GM12878 (cell line): ENCODE data around the gene RAP1A. TPM values are rescaled to one million over a fixed set of nuclear protein-coding genes. Genes with fewer than 3 reads are reported as not detected.

Experiments
- ASH2L ChIP-seq: fragments of 300-600, 200-600 bp; sonication (generic); IDR thresholded peaks from 2 replicates; pipeline ENCODE4 v1.6.1; 2017; ENCODE audit warnings: low read depth, mild to moderate bottlenecking, borderline replicate concordance
- BACH1 ChIP-seq: fragments of 450-650 bp; IDR thresholded peaks from 2 replicates; pipeline ENCODE4 v1.6.1; 2017; ENCODE audit warnings: mild to moderate bottlenecking, borderline replicate concordance
- BRCA1 ChIP-seq: IDR thresholded peaks from 2 replicates; pipeline ENCODE4 v1.6.1; 2011; ENCODE audit warnings: low read depth, low read length, improper control_type of control experiment
- CBX3 ChIP-seq: fragments of 200-600 bp; sonication (generic); IDR thresholded peaks from 2 replicates; pipeline ENCODE4 v1.6.1; 2016; ENCODE audit warnings: low read depth, borderline replicate concordance
- CREB1 ChIP-seq: IDR thresholded peaks from 2 replicates; pipeline ENCODE4 v1.6.1; 2012; ENCODE audit warnings: low read depth, mild to moderate bottlenecking, inconsistent platforms
- CREM ChIP-seq: IDR thresholded peaks from 2 replicates; pipeline ENCODE4 v1.6.1; 2014; ENCODE audit warnings: antibody characterized with exemption, low read depth
- DPF2 ChIP-seq: fragments of 450-650 bp; IDR thresholded peaks from 2 replicates; pipeline ENCODE4 v1.6.1; 2017; ENCODE audit warnings: mild to moderate bottlenecking
- EGR1 ChIP-seq, 2 experiments: IDR thresholded peaks; 1 replicate in 1 of 2; 2 replicates in 1 of 2; pipeline ENCODE4 v1.6.1; 2011 to 2012; ENCODE audit warnings: low read depth in 2 of 2, low read length in 2 of 2, borderline replicate concordance in 1 of 2, mild to moderate bottlenecking in 1 of 2, moderate library complexity in 1 of 2
- EP300 ChIP-seq, 2 experiments: fragments of 150-350 bp in 1 of 2; IDR thresholded peaks; 2 replicates each; pipeline ENCODE4 v1.6.1; 2011 to 2012; ENCODE audit warnings: low read depth in 2 of 2, low read length in 2 of 2, borderline replicate concordance in 1 of 2, improper control_type of control experiment in 1 of 2, inconsistent platforms in 1 of 2; ENCODE audit not compliant: control insufficient read depth in 1 of 2
- HCFC1 ChIP-seq: fragments of 150-350 bp; IDR thresholded peaks from 2 replicates; pipeline ENCODE4 v1.6.1; 2014; ENCODE audit warnings: low read length
- IKZF1 ChIP-seq: fragments of 450-650 bp; conservative IDR thresholded peaks from 2 replicates; pipeline ENCODE4 v1.6.1; 2017; ENCODE audit warnings: antibody characterized with exemption, mild to moderate bottlenecking
- IKZF2 ChIP-seq, 2 experiments: fragments of 450-650 bp; IDR thresholded peaks; 2 replicates each; pipeline ENCODE4 v1.6.1; 2017; ENCODE audit warnings: mild to moderate bottlenecking in 2 of 2, moderate library complexity in 2 of 2
- IRF4 ChIP-seq: IDR thresholded peaks from 2 replicates; pipeline ENCODE4 v1.6.1; 2011; ENCODE audit warnings: low read depth, low read length
- JUND ChIP-seq: IDR thresholded peaks from 2 replicates; pipeline ENCODE4 v1.6.1; 2012; ENCODE audit warnings: low read depth, mild to moderate bottlenecking, low read length, improper control_type of control experiment, moderate library complexity
- MEF2B ChIP-seq: fragments of 450-650 bp; IDR thresholded peaks from 2 replicates; pipeline ENCODE4 v1.6.1; 2018; ENCODE audit warnings: mild to moderate bottlenecking, moderate library complexity; ENCODE audit not compliant: partially characterized antibody, poor library complexity, severe bottlenecking
- MTA2 ChIP-seq: fragments of 450-650 bp; IDR thresholded peaks from 2 replicates; pipeline ENCODE4 v1.6.1; 2016; ENCODE audit warnings: low read depth, mild to moderate bottlenecking, moderate library complexity
- NFIC ChIP-seq: IDR thresholded peaks from 2 replicates; pipeline ENCODE4 v1.6.1; 2012; ENCODE audit warnings: low read depth, mild to moderate bottlenecking, inconsistent platforms, low read length, moderate library complexity
- NFYA ChIP-seq: IDR thresholded peaks from 2 replicates; pipeline ENCODE4 v1.6.1; 2011; ENCODE audit warnings: low read depth, mild to moderate bottlenecking, low read length, improper control_type of control experiment, borderline replicate concordance
- NRF1 ChIP-seq: conservative IDR thresholded peaks from 2 replicates; pipeline ENCODE4 v1.6.1; 2011; ENCODE audit warnings: mild to moderate bottlenecking, low read depth, low read length, improper control_type of control experiment
- PAX5 ChIP-seq: IDR thresholded peaks from 2 replicates; pipeline ENCODE4 v1.6.1; 2011; ENCODE audit warnings: low read depth, low read length, borderline replicate concordance
- RAD21 ChIP-seq: IDR thresholded peaks from 2 replicates; pipeline ENCODE4 v1.6.1; 2011; ENCODE audit warnings: mild to moderate bottlenecking, low read depth, low read length, moderate library complexity; ENCODE audit not compliant: insufficient read depth
- RBBP5 ChIP-seq: fragments of 200-600 bp; sonication (generic); conservative IDR thresholded peaks from 2 replicates; pipeline ENCODE4 v1.6.1; 2016
- STAT1 ChIP-seq: fragments of 450-650 bp; conservative IDR thresholded peaks from 2 replicates; pipeline ENCODE4 v1.6.1; 2014; ENCODE audit warnings: antibody characterized with exemption, mild to moderate bottlenecking
- TAF1 ChIP-seq: IDR thresholded peaks from 2 replicates; pipeline ENCODE4 v1.6.1; 2011; ENCODE audit warnings: mild to moderate bottlenecking, low read depth, low read length, borderline replicate concordance
- ZNF274 ChIP-seq: IDR thresholded peaks from one replicate; pipeline ENCODE4 v1.8.0; 2011; ENCODE audit not compliant: insufficient read length, insufficient read depth
- ZNF384 ChIP-seq: IDR thresholded peaks from 2 replicates; pipeline ENCODE4 v1.6.1; 2012; ENCODE audit warnings: low read depth, mild to moderate bottlenecking, low read length, improper control_type of control experiment, borderline replicate concordance
- polyA plus RNA-seq, 11 experiments: library from polyadenylated mRNA; depleted of rRNA in 4 of 11; unstranded in 6 of 11; stranded (reverse) in 5 of 11; fragments of >200 nt; fragmentation: Nextera tagmentation in 4 of 11; fragmentation: Illumina TruSeq in 1 of 11; extraction: Ambion mirVana in 4 of 11; extraction: Trizol in 1 of 11; gene quantifications; 1 replicate in 1 of 11; 2 replicates in 10 of 11; pipeline versions ENCODE4 v1.2.1 to v1.2.3, GENCODE V29; 2011 to 2016; ENCODE audit warnings: inconsistent platforms in 2 of 11, missing spikeins in 2 of 11, low read depth in 1 of 11
- total RNA-seq, 4 experiments: library from RNA; depleted of rRNA in 3 of 4; stranded (reverse); fragments of >200 nt in 3 of 4; fragmentation: Illumina TruSeq in 1 of 4; extraction: Trizol in 1 of 4; gene quantifications; 2 replicates each; pipeline versions ENCODE4 v1.2.1 to v1.2.3, GENCODE V29; 2013 to 2021
- TF ChIP-seq, protein P1 (sequence below): fragments of 450-650 bp; IDR thresholded peaks from 2 replicates; pipeline ENCODE4 v1.6.1; 2017; ENCODE audit warnings: low read depth, mild to moderate bottlenecking, moderate library complexity
- TF ChIP-seq, protein P2 (sequence below): IDR thresholded peaks from 2 replicates; pipeline ENCODE4 v1.6.1; 2011; ENCODE audit warnings: low read depth, mild to moderate bottlenecking, low read length, moderate library complexity, borderline replicate concordance; ENCODE audit errors: extremely low read depth
- TF ChIP-seq, protein P3 (sequence below): fragments of 450-650 bp; IDR thresholded peaks from 2 replicates; pipeline ENCODE4 v1.6.1; 2017; ENCODE audit warnings: borderline replicate concordance
- TF ChIP-seq, protein P4 (sequence below): fragments of 450-650 bp; IDR thresholded peaks from 2 replicates; pipeline ENCODE4 v1.6.1; 2016; ENCODE audit warnings: mild to moderate bottlenecking

RAP1A gene
- total and polyA plus RNA-seq, 10 of the 15 experiments (the other 5 are each of a cell fraction or from before 2014, with no cell fraction given): 38.4 to 213 (median 86.0) TPM

DNA sequence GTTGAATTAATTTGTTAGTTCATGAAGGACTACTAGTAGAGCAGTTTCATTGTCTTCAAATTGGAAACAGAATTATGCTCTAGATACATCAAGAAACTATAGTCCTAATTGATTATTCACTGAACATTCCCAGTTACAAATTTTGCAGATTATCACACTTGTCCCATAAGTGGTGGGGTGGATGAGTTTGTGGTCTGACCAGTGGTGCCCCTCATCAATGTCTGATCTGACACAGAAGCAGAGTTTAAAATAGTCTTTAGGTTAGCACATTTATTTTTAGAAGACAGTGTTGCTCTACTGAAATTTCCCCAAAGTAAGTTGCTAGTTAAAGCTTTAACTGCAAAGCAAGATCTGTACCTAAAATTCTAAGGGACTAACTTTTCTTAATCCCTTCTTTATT, 76.7 kb downstream of the RAP1A start (continued):
- TF ChIP-seq, protein P1, sequence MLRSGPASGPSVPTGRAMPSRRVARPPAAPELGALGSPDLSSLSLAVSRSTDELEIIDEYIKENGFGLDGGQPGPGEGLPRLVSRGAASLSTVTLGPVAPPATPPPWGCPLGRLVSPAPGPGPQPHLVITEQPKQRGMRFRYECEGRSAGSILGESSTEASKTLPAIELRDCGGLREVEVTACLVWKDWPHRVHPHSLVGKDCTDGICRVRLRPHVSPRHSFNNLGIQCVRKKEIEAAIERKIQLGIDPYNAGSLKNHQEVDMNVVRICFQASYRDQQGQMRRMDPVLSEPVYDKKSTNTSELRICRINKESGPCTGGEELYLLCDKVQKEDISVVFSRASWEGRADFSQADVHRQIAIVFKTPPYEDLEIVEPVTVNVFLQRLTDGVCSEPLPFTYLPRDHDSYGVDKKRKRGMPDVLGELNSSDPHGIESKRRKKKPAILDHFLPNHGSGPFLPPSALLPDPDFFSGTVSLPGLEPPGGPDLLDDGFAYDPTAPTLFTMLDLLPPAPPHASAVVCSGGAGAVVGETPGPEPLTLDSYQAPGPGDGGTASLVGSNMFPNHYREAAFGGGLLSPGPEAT: peak; percentile 59; the same call in 1 of the 2 replicates
- TF ChIP-seq IKZF2 (IDR thresholded peaks at IDR 0.05) (peak; percentile 69 to 73; a peak in 2 of 4 replicates), EP300 (IDR thresholded peaks at IDR 0.05; ENCODE audit: borderline replicate concordance in 1 of 2, control insufficient read depth in 1 of 2, low read depth in 2 of 2, low read length in 2 of 2) (peak; percentile 38 to 64; a peak in 1 of 4 replicates), PAX5 (no peak), EGR1 (IDR thresholded peaks at IDR 0.05; ENCODE audit: borderline replicate concordance in 1 of 2, low read depth in 2 of 2, low read length in 2 of 2) (no peak), JUND (no peak), MEF2B (peak; percentile 88), HCFC1 (no peak), ZNF384 (no peak), CREB1 (no peak), MTA2 (peak; percentile 81), CBX3 (no peak), CREM (no peak), DPF2 (peak; percentile 40; the same call in 1 of the 2 replicates), TAF1 (no peak), RBBP5 (no peak), IRF4 (no peak), BRCA1 (no peak), RAD21 (no peak), NRF1 (no peak), ASH2L (no peak), NFIC (peak; percentile 47; the same call in 1 of the 2 replicates), STAT1 (no peak), ZNF274 (no peak), IKZF1 (peak; percentile 71), BACH1 (no peak), NFYA (no peak)
- TF ChIP-seq, protein P2, sequence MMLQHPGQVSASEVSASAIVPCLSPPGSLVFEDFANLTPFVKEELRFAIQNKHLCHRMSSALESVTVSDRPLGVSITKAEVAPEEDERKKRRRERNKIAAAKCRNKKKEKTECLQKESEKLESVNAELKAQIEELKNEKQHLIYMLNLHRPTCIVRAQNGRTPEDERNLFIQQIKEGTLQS: no peak
- TF ChIP-seq, protein P3, sequence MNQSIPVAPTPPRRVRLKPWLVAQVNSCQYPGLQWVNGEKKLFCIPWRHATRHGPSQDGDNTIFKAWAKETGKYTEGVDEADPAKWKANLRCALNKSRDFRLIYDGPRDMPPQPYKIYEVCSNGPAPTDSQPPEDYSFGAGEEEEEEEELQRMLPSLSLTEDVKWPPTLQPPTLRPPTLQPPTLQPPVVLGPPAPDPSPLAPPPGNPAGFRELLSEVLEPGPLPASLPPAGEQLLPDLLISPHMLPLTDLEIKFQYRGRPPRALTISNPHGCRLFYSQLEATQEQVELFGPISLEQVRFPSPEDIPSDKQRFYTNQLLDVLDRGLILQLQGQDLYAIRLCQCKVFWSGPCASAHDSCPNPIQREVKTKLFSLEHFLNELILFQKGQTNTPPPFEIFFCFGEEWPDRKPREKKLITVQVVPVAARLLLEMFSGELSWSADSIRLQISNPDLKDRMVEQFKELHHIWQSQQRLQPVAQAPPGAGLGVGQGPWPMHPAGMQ: no peak
- TF ChIP-seq, protein P4, sequence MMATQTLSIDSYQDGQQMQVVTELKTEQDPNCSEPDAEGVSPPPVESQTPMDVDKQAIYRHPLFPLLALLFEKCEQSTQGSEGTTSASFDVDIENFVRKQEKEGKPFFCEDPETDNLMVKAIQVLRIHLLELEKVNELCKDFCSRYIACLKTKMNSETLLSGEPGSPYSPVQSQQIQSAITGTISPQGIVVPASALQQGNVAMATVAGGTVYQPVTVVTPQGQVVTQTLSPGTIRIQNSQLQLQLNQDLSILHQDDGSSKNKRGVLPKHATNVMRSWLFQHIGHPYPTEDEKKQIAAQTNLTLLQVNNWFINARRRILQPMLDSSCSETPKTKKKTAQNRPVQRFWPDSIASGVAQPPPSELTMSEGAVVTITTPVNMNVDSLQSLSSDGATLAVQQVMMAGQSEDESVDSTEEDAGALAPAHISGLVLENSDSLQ: no peak
